GM12878 (cell line): ENCODE measurements around the gene GAL3ST2. TPM values are rescaled to one million over a fixed set of nuclear protein-coding genes. Genes with fewer than 3 reads are reported as not detected.
A peak's percentile ranks its signal among the peaks of the same experiment; 100 is the strongest.

ENCODE experiments used
- ATAC-seq: fragments of 200-7000 bp; cut with Tn5 transposase; 3 replicates; pipeline ENCODE4 v1.9.1; 2020; ENCODE audit warnings: mild to moderate bottlenecking, moderate library complexity
- BruUV-seq: library from RNA; stranded (reverse); fragments of 400-500 nt; replicated peaks from 2 replicates; lab custom pipeline; 2021; lab: Mats Ljungman, UMichigan
- CTCF ChIA-PET: fragments of 300-600 bp; sonication (Branson Sonifier 250); formaldehyde crosslinking; extraction: SDS; loops from one replicate; lab custom pipeline; 2021; ENCODE audit warnings: inconsistent platforms; lab: Yijun Ruan, JAX
- POLR2A ChIA-PET: fragments of 350-600 bp; formaldehyde crosslinking; extraction: SDS; loops from one replicate; lab custom pipeline; 2021; ENCODE audit warnings: inconsistent platforms; lab: Charles Lee
- RAD21 ChIA-PET: fragments of 300-600 bp; sonication (Branson Sonifier 250); formaldehyde crosslinking; loops from one replicate; lab custom pipeline; 2023; ENCODE audit warnings: antibody characterized with exemption; ENCODE audit not compliant: unreplicated experiment; lab: Charles Lee
- SMC1A ChIA-PET: fragments of 300-600 bp; sonication (Branson Sonifier 250); formaldehyde crosslinking; loops from one replicate; lab custom pipeline; 2023; ENCODE audit not compliant: unreplicated experiment, uncharacterized antibody; lab: Charles Lee
- DNase-seq: peaks from one replicate; pipeline ENCODE4 v3.0.0-alpha.2; 2011; ENCODE audit warnings: low read depth, low spot score
- FAIRE-seq: peaks from 3 replicates; lab custom pipeline; 2011; peaks lifted over from hg19 to GRCh38; lab: Jason Lieb, UNC
- H2AFZ ChIP-seq: 2 replicates; pipeline ENCODE4 v1.6.0; 2011; ENCODE audit warnings: low read depth, low read length, control low read depth; ENCODE audit not compliant: control insufficient read depth
- H3K27ac ChIP-seq: 2 replicates; pipeline ENCODE4 v1.5.1; 2011; ENCODE audit warnings: control low read depth; ENCODE audit not compliant: control insufficient read depth, insufficient read depth
- H3K27me3 ChIP-seq, 2 experiments: replicated peaks in 1 of 2; 2 replicates each; pipeline versions ENCODE4 v1.6.0 to v1.6.1; 2011; ENCODE audit warnings: low read length in 1 of 2; ENCODE audit not compliant: control insufficient read depth in 2 of 2, insufficient read depth in 2 of 2
- H3K36me3 ChIP-seq, 2 experiments: 2 replicates each; pipeline ENCODE4 v1.5.1; 2011; ENCODE audit warnings: low read length in 1 of 2; ENCODE audit not compliant: control insufficient read depth in 2 of 2, insufficient read depth in 2 of 2
- H3K4me1 ChIP-seq: 2 replicates; pipeline ENCODE4 v1.6.1; 2011; ENCODE audit warnings: mild to moderate bottlenecking, low read length, moderate library complexity, mixed read lengths; ENCODE audit not compliant: control insufficient read depth, insufficient read depth
- H3K4me2 ChIP-seq: 2 replicates; pipeline ENCODE4 v1.6.0; 2011; ENCODE audit warnings: control low read depth; ENCODE audit not compliant: control insufficient read depth, insufficient read depth
- H3K4me3 ChIP-seq: fragments of 200-600 bp; sonication (generic); 2 replicates; pipeline ENCODE4 v1.5.1; 2016
- H3K79me2 ChIP-seq: 2 replicates; pipeline ENCODE4 v1.6.0; 2011; ENCODE audit warnings: low read length; ENCODE audit not compliant: control insufficient read depth, insufficient read depth
- H3K9ac ChIP-seq: 2 replicates; pipeline ENCODE4 v1.8.0; 2011; ENCODE audit warnings: low read length, control low read depth, mixed read lengths; ENCODE audit not compliant: control insufficient read depth, insufficient read depth
- H3K9me3 ChIP-seq: replicated peaks from 3 replicates; pipeline ENCODE4 v1.5.1; 2011; ENCODE audit warnings: mild to moderate bottlenecking, low read length; ENCODE audit not compliant: control insufficient read depth, insufficient read depth
- H4K20me1 ChIP-seq: 2 replicates; pipeline ENCODE4 v1.6.0; 2011; ENCODE audit not compliant: control insufficient read depth, insufficient read depth
- CEBPZ ChIP-seq: fragments of 150-350 bp; IDR thresholded peaks from 2 replicates; pipeline ENCODE4 v1.6.1; 2016; ENCODE audit warnings: low read depth, low read length
- CHD1 ChIP-seq: IDR thresholded peaks from 2 replicates; pipeline ENCODE4 v1.6.1; 2012; ENCODE audit warnings: low read depth, low read length, improper control_type of control experiment
- CTCF ChIP-seq, 3 experiments: IDR thresholded peaks in 2 of 3; conservative IDR thresholded peaks in 1 of 3; 2 replicates each; pipeline ENCODE4 v1.5.1; 2011; ENCODE audit warnings: low read depth in 3 of 3, low read length in 3 of 3, mild to moderate bottlenecking in 3 of 3, control low read depth in 2 of 3, moderate library complexity in 2 of 3, inconsistent platforms in 1 of 3, mixed read lengths in 1 of 3; ENCODE audit not compliant: control insufficient read depth in 2 of 3, insufficient read depth in 1 of 3; ENCODE audit errors: extremely low read depth in 1 of 3
- DPF2 ChIP-seq: fragments of 450-650 bp; IDR thresholded peaks from 2 replicates; pipeline ENCODE4 v1.6.1; 2017; ENCODE audit warnings: mild to moderate bottlenecking
- ETV6 ChIP-seq, 2 experiments: fragments of 450-650 bp in 1 of 2; IDR thresholded peaks in 1 of 2; conservative IDR thresholded peaks in 1 of 2; 2 replicates each; pipeline ENCODE4 v1.6.1; 2014; ENCODE audit warnings: antibody characterized with exemption in 1 of 2, borderline replicate concordance in 1 of 2, low read depth in 1 of 2, mild to moderate bottlenecking in 1 of 2, moderate library complexity in 1 of 2
- IKZF1 ChIP-seq: fragments of 450-650 bp; conservative IDR thresholded peaks from 2 replicates; pipeline ENCODE4 v1.6.1; 2017; ENCODE audit warnings: antibody characterized with exemption, mild to moderate bottlenecking
- IRF4 ChIP-seq: IDR thresholded peaks from 2 replicates; pipeline ENCODE4 v1.6.1; 2011; ENCODE audit warnings: low read depth, low read length
- MEF2B ChIP-seq: fragments of 450-650 bp; IDR thresholded peaks from 2 replicates; pipeline ENCODE4 v1.6.1; 2018; ENCODE audit warnings: mild to moderate bottlenecking, moderate library complexity; ENCODE audit not compliant: partially characterized antibody, poor library complexity, severe bottlenecking
- MTA2 ChIP-seq: fragments of 450-650 bp; IDR thresholded peaks from 2 replicates; pipeline ENCODE4 v1.6.1; 2016; ENCODE audit warnings: low read depth, mild to moderate bottlenecking, moderate library complexity
- NFYB ChIP-seq: IDR thresholded peaks from 2 replicates; pipeline ENCODE4 v1.6.1; 2011; ENCODE audit warnings: low read depth, mild to moderate bottlenecking, low read length, improper control_type of control experiment, moderate library complexity; ENCODE audit not compliant: insufficient read depth
- NR2C1 ChIP-seq: fragments of 450-650 bp; IDR thresholded peaks from 2 replicates; pipeline ENCODE4 v1.6.1; 2017; ENCODE audit warnings: antibody characterized with exemption, mild to moderate bottlenecking, moderate library complexity
- SMAD1 ChIP-seq: fragments of 450-650 bp; IDR thresholded peaks from 2 replicates; pipeline ENCODE4 v1.6.1; 2018; ENCODE audit warnings: mild to moderate bottlenecking, low read depth; ENCODE audit not compliant: partially characterized antibody
- SREBF2 ChIP-seq: IDR thresholded peaks from 2 replicates; pipeline ENCODE4 v1.6.1; 2012; ENCODE audit warnings: mild to moderate bottlenecking, low read length
- SUZ12 ChIP-seq: fragments of 200-600 bp; sonication (generic); IDR thresholded peaks from one replicate; pipeline ENCODE4 v1.6.1; 2018; ENCODE audit warnings: antibody characterized with exemption, mild to moderate bottlenecking; ENCODE audit not compliant: unreplicated experiment
- TARDBP ChIP-seq: IDR thresholded peaks from 2 replicates; pipeline ENCODE4 v1.6.1; 2016; ENCODE audit warnings: borderline replicate concordance
- TCF12 ChIP-seq: IDR thresholded peaks from 2 replicates; pipeline ENCODE4 v1.6.1; 2011; ENCODE audit warnings: low read depth, mild to moderate bottlenecking, low read length
- WGBS: methylation state at CpG from one replicate; pipeline ENCODE4 v1.1.6; 2016; ENCODE audit warnings: low lambda C conversion rate; ENCODE audit not compliant: insufficient replicate concordance, insufficient coverage; ENCODE audit errors: missing lambda C conversion rate; 5-methylcytosine and 5-hydroxymethylcytosine counted together
- in situ Hi-C: fragments of 300-500 bp; cut with MboI; formaldehyde crosslinking; loops from 9 replicates; pipeline ENCODE4 v1.14.3; 2018; ENCODE audit warnings: mixed read lengths
- intact Hi-C: fragments of 100-400 bp; cut with micrococcal nuclease; formaldehyde crosslinking; loops from one replicate; pipeline ENCODE4 v1.14.2; 2022; ENCODE audit not compliant: unreplicated experiment
- polyA plus RNA-seq, 11 experiments: library from polyadenylated mRNA; depleted of rRNA in 4 of 11; unstranded in 6 of 11; stranded (reverse) in 5 of 11; fragments of >200 nt; fragmentation: Nextera tagmentation in 4 of 11; fragmentation: Illumina TruSeq in 1 of 11; extraction: Ambion mirVana in 4 of 11; extraction: Trizol in 1 of 11; gene quantifications; 1 replicate in 1 of 11; 2 replicates in 10 of 11; pipeline versions ENCODE4 v1.2.1 to v1.2.3, GENCODE V29; 2011 to 2016; ENCODE audit warnings: inconsistent platforms in 2 of 11, missing spikeins in 2 of 11, low read depth in 1 of 11
- total RNA-seq, 4 experiments: library from RNA; depleted of rRNA in 3 of 4; stranded (reverse); fragments of >200 nt in 3 of 4; fragmentation: Illumina TruSeq in 1 of 4; extraction: Trizol in 1 of 4; gene quantifications; 2 replicates each; pipeline versions ENCODE4 v1.2.1 to v1.2.3, GENCODE V29; 2013 to 2021

GAL3ST2 gene
- total and polyA plus RNA-seq, 10 of the 15 experiments (the other 5 are each of a cell fraction or from before 2014, with no cell fraction given): 0.09 to 0.36 (median 0.11) TPM; not detected in 7

- TF ChIP-seq CHD1 (no peak), NFYB (no peak)
These were observed 73.3 kb downstream of the GAL3ST2 start (continued) for GRCh38 chr2:241849616-241850543.

DNA sequence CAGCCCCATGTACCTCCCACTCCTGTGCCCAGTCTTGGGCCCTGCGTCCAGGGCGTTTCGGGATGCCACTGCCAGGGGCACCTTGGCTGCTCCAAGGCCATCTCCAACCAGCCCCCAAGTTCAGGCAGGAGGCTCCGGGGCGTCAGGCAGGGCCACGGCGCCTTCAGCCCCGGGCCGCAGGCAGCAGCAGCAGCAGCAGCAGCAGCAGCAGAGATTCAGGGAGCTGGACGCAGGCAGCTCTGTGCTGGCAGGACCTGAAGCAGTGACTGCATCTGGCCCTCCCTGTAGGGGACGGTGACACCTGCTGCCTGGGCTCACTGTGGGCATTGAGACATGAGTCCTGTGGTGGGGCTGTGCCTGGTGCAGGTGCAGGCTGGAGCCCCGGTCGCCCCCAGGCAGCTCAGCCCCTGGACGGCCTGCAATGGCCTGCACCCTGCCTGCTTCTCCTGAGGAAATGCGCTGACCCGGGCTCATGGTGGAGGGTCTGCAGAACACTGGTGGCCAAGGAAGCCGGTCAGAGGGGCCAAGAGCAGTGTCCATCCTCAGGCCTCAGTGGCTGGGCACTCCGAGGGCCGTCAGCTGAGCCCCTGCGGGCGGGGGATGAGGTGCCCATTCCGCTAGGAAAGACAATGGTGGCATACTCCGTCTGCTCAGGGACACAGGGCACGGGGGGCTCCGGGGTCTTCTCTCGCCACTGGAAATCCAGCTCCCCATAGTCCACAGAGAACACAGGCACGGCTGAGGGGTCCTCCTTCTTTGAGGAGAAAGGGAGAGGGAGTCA is 74.1 kb downstream of the GAL3ST2 start:
- ATAC-seq: peak; percentile 12
- Histone ChIP-seq H3K4me1 (no peaks in the 10 kb centered on the region; the same call in 1 of the 2 replicates), H3K27ac (no peak overlapping the region), H3K4me3 (no peak overlapping the region), H3K36me3 (no peaks in the 10 kb centered on the region), H4K20me1 (no peaks in the 10 kb centered on the region), H3K9ac (no peak overlapping the region), H2AFZ (no peak overlapping the region), H3K27me3 (no peaks in the 10 kb centered on the region), H3K79me2 (no peaks in the 10 kb centered on the region), H3K9me3 (no peaks in the 10 kb centered on the region), H3K4me2 (no peak overlapping the region)
- ChIA-PET CTCF (no interaction called here), RAD21 (no interaction called here), SMC1A (no interaction called here), POLR2A (no interaction called here)
- WGBS: 66% methylated on average over 27 of the region's 27 CpGs
- no TSS peak for BruUV-seq
- DNase-seq: no peak
- intact Hi-C loops: no loop called here
- in situ Hi-C loops: no loop called here
- no peak for FAIRE-seq
- TF ChIP-seq CEBPZ: no peak
- TF ChIP-seq MEF2B: no peak
- TF ChIP-seq ETV6 (conservative IDR thresholded peaks at IDR 0.05 in 1 of 2, IDR thresholded peaks at IDR 0.05 in 1 of 2; ENCODE audit: borderline replicate concordance in 1 of 2, low read depth in 1 of 2): no peak
- no peak for TF ChIP-seq TARDBP
- no peak for TF ChIP-seq MTA2
- TF ChIP-seq SUZ12: no peak
- no peak for TF ChIP-seq NR2C1
- TF ChIP-seq CTCF (IDR thresholded peaks at IDR 0.05 in 2 of 3, conservative IDR thresholded peaks at IDR 0.05 in 1 of 3; ENCODE audit: control insufficient read depth in 2 of 3, extremely low read depth in 1 of 3, insufficient read depth in 1 of 3, low read depth in 3 of 3, low read length in 3 of 3): no peak
- no peak for TF ChIP-seq TCF12
- no peak for TF ChIP-seq SMAD1
- no peak for TF ChIP-seq IRF4
- TF ChIP-seq DPF2: no peak
- no peak for TF ChIP-seq IKZF1
- TF ChIP-seq SREBF2: no peak
